Gastrocnemius medialis (tissue), 4 donors: ENCODE measurements around the gene FAM131B. TPM values are rescaled to one million over a fixed set of nuclear protein-coding genes. Genes with fewer than 3 reads are reported as not detected.

ENCODE experiments used
- ATAC-seq, 2 donors: fragments of 150-250 bp; one replicate each; pipeline ENCODE4 v1.9.1; 2016
- DNase-seq, 2 donors: peaks; one replicate each; pipeline ENCODE4 v3.0.0-alpha.2; 2019
- H3K27ac ChIP-seq, 4 donors: fragments of 200-600 bp; sonication (generic); 1 replicate in 1 of 4; 2 replicates in 3 of 4; pipeline ENCODE4 v1.5.1; 2016 to 2018; ENCODE audit warnings: mild to moderate bottlenecking in 2 of 4, moderate library complexity in 1 of 4
- H3K27me3 ChIP-seq, 3 donors: fragments of 200-600 bp; sonication (generic) in 2 of 3; 1 replicate in 1 of 3; 2 replicates in 2 of 3; pipeline versions ENCODE4 v1.5.1 to v1.6.0; 2016 to 2019; ENCODE audit warnings: mild to moderate bottlenecking in 1 of 3, moderate library complexity in 1 of 3
- H3K36me3 ChIP-seq, 2 donors: fragments of 200-600 bp; sonication (generic) in 1 of 2; one replicate each; pipeline ENCODE4 v1.5.1; 2017 to 2018
- H3K4me1 ChIP-seq, 2 donors: fragments of 200-600 bp; sonication (generic) in 1 of 2; one replicate each; pipeline ENCODE4 v1.5.1; 2016 to 2017; ENCODE audit warnings: mild to moderate bottlenecking in 2 of 2
- H3K4me3 ChIP-seq, 4 donors: fragments of 200-600 bp; sonication (generic) in 3 of 4; 1 replicate in 1 of 4; 2 replicates in 3 of 4; pipeline ENCODE4 v1.5.1; 2016 to 2019; ENCODE audit warnings: mild to moderate bottlenecking in 2 of 4
- H3K9me3 ChIP-seq, 3 donors: fragments of 200-600 bp; sonication (generic) in 2 of 3; 1 replicate in 1 of 3; 2 replicates in 2 of 3; pipeline ENCODE4 v1.5.1; 2016 to 2019
- POLR2A ChIP-seq, 2 donors: fragments of 450-650 bp; IDR thresholded peaks; one replicate each; pipeline ENCODE4 v1.6.1; 2017; ENCODE audit warnings: antibody characterized with exemption in 2 of 2, mild to moderate bottlenecking in 2 of 2, moderate library complexity in 2 of 2
- in situ Hi-C, 4 donors: fragments of 200-750 bp; cut with MboI; loops; one replicate each; pipeline versions ENCODE4 v1.15.0 to v1.8.0; 2017; ENCODE audit warnings: low sequenced_read_pairs in 4 of 4
- intact Hi-C: fragments of 100-400 bp; cut with DNase I; formaldehyde crosslinking; loops from one replicate; pipeline ENCODE4 v1.15.1; 2023; ENCODE audit warnings: low total_unique reads
- total RNA-seq, 4 donors: library from RNA; depleted of rRNA; stranded (reverse); fragments of >200 nt; gene quantifications; one replicate each; pipeline versions ENCODE4 v1.1.0 to v1.2.3, GENCODE V29; 2016
- TF ChIP-seq, protein P1 (sequence below), 5 experiments: fragments of 450-650 bp in 3 of 5; fragments of 200-600 bp in 2 of 5; sonication (generic) in 2 of 5; IDR thresholded peaks in 4 of 5; conservative IDR thresholded peaks in 1 of 5; 1 replicate in 4 of 5; 2 replicates in 1 of 5; pipeline ENCODE4 v1.5.1; 2016 to 2019; ENCODE audit warnings: antibody characterized with exemption in 5 of 5, mild to moderate bottlenecking in 3 of 5, moderate library complexity in 3 of 5

FAM131B gene
- total RNA-seq, 4 donors from 2014 or later, result 0.33 to 1.2 (median 0.38) TPM; not detected in 1

DNA sequence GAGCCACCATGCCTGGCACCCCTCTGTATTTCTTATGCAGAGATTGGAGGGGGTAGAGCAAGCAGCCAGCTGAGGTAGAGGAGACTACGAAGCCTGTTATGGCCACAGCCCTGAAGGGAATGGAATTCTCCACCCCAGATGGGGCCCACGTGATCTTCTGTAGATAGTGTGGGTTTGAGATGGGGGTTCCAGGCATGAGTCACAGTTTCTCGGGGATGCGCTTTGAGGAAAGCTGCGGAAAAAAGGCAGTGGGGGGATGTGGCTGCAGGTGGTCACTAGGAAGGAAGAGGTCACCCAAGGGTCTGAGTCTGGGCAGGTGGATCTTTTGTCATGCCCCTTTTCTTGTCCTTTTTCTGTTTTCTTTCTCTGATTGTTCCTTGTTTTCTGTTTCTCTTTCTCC lies 11.5 kb downstream of the FAM131B start:
- ATAC-seq (no peak), DNase-seq (no peak)
- intact Hi-C loops, result no loop called here
- Histone ChIP-seq H3K36me3 (peaks cover 0 to 5% of the 10 kb centered on the region in 2 donors), H3K27me3 (no peaks in the 10 kb centered on the region), H3K27ac (no peak overlapping the region), H3K9me3 (no peaks in the 10 kb centered on the region), H3K4me3 (no peak overlapping the region), H3K4me1 (no peaks in the 10 kb centered on the region)
- TF ChIP-seq POLR2A (IDR thresholded peaks at IDR 0.05), result no peak
- TF ChIP-seq, protein P1, sequence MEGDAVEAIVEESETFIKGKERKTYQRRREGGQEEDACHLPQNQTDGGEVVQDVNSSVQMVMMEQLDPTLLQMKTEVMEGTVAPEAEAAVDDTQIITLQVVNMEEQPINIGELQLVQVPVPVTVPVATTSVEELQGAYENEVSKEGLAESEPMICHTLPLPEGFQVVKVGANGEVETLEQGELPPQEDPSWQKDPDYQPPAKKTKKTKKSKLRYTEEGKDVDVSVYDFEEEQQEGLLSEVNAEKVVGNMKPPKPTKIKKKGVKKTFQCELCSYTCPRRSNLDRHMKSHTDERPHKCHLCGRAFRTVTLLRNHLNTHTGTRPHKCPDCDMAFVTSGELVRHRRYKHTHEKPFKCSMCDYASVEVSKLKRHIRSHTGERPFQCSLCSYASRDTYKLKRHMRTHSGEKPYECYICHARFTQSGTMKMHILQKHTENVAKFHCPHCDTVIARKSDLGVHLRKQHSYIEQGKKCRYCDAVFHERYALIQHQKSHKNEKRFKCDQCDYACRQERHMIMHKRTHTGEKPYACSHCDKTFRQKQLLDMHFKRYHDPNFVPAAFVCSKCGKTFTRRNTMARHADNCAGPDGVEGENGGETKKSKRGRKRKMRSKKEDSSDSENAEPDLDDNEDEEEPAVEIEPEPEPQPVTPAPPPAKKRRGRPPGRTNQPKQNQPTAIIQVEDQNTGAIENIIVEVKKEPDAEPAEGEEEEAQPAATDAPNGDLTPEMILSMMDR (IDR thresholded peaks at IDR 0.05 in 4 of 5, conservative IDR thresholded peaks at IDR 0.05 in 1 of 5), result no peak
- in situ Hi-C loops, result no loop called here

DNA sequence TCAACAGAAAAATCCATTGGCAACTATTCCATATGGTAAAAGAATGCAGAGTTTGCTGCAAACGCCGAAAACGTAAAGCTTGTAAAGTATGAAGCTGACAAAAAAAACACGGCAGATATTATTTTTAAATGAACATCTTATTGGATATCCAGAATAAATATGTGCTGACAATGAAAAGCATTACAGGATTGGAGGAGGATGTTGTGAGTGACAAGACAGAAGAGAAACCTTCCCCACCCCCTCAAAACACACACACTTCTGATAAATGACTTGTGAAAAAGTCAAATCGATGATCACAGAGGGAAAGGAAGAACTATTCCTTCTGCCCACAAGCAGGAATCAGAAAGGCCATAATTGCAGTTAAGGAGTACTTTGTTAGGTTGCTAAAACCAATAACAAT lies 14.6 kb downstream of the FAM131B start:
- peaks cover 0 to 7% of the 10 kb centered on the region in 2 donors for H3K36me3 ChIP-seq
- in situ Hi-C loops, result no loop called here
- no peaks in the 10 kb centered on the region for H3K4me1 ChIP-seq
- no peak for TF ChIP-seq POLR2A (IDR thresholded peaks at IDR 0.05)
- TF ChIP-seq, protein P1 (IDR thresholded peaks at IDR 0.05 in 4 of 5, conservative IDR thresholded peaks at IDR 0.05 in 1 of 5), result no peak
- no peak overlapping the region for H3K27ac ChIP-seq
- H3K4me3 ChIP-seq, result no peak overlapping the region
- ATAC-seq, result no peak
- H3K9me3 ChIP-seq, result no peaks in the 10 kb centered on the region
- no peaks in the 10 kb centered on the region for H3K27me3 ChIP-seq
- intact Hi-C loops, result no loop called here
- no peak for DNase-seq

DNA sequence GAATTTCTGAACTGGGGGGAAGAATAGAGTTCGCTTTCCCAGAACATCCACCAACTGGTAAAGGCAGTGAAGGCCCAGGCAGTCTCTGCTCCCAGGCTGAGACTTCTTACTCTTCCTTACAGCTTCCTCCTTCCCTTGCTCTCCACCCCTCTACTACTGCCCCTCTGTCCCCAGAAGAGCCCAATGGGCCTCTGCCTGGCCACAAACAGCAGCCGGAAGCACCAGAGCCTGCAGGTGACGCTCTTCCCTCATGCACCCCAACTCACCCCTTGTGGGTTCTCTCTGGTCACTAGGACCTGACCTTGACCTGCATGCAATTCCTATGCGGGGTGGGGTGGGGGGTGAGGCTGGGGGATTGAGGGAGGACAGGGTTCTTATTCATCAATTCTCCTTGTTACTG lies 16.5 kb downstream of the FAM131B start:
- no peak overlapping the region for H3K4me3 ChIP-seq
- no peaks in the 10 kb centered on the region for H3K27me3 ChIP-seq
- intact Hi-C loops, result no loop called here
- H3K4me1 ChIP-seq, result no peaks in the 10 kb centered on the region
- no peak overlapping the region for H3K27ac ChIP-seq
- TF ChIP-seq POLR2A (IDR thresholded peaks at IDR 0.05), result no peak
- TF ChIP-seq, protein P1 (IDR thresholded peaks at IDR 0.05 in 4 of 5, conservative IDR thresholded peaks at IDR 0.05 in 1 of 5), result no peak
- in situ Hi-C loops, result no loop called here
- no peaks in the 10 kb centered on the region for H3K9me3 ChIP-seq
- no peak for ATAC-seq
- no peak for DNase-seq
- peaks cover 0 to 16% of the 10 kb centered on the region in 2 donors for H3K36me3 ChIP-seq

DNA sequence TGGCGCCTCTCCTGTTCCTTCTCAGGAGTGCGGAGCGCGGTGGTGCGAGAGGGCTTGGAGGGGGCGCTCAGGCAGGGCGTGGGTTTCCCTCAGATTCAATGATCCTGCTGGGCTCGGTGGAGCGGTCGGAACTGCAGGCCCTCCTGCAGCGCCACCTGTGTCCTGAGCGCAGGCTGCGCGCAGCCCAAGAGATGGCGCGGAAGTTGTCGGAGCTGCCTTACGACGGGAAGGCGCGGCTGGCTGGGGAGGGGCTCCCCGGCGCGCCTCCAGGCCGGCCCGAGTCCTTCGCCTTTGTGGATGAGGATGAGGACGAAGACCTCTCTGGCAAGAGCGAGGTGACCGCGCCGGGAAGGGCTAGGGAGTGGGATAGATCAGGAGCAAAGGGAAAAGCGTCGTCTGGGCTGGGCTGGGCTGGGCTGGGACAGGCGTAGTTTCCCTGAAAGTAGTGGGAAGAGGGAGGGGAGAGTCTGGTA lies 17.0 kb downstream of the FAM131B start:
- Histone ChIP-seq H3K9me3 (no peaks in the 10 kb centered on the region), H3K36me3 (peaks cover 0 to 16% of the 10 kb centered on the region in 2 donors), H3K4me3 (no peak overlapping the region), H3K4me1 (no peaks in the 10 kb centered on the region), H3K27me3 (no peaks in the 10 kb centered on the region), H3K27ac (no peak overlapping the region)
- intact Hi-C loops (no loop called here), in situ Hi-C loops (no loop called here)
- ATAC-seq (no peak), DNase-seq (no peak)
- TF ChIP-seq POLR2A (IDR thresholded peaks at IDR 0.05), result no peak
- TF ChIP-seq, protein P1 (IDR thresholded peaks at IDR 0.05 in 4 of 5, conservative IDR thresholded peaks at IDR 0.05 in 1 of 5), result peak in 2 of 5 experiments; percentile 35 to 38

DNA sequence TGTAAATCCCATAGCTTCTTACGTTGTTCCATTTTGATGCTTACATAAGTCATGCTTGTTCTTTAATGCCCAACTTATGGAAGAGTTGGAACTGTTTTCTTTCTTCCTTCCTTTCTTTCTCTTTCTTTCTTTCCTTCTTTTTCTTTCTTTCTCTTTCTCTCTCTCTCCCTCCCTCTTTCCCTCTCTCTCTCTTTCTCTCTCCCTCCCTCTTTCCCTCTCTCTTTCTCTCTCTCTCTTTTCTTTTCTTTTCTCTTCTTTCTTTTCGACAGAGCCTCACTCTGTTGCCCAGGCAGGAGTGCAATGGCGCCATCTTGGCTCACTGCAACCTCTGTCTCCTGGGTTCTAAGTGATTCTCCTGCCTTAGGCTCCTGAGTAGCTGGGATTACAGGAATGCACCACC lies 18.9 kb downstream of the FAM131B start:
- Histone ChIP-seq H3K4me3 (no peak overlapping the region), H3K9me3 (no peaks in the 10 kb centered on the region), H3K27me3 (no peaks in the 10 kb centered on the region), H3K36me3 (peaks cover 0 to 24% of the 10 kb centered on the region in 2 donors), H3K27ac (no peak overlapping the region), H3K4me1 (no peaks in the 10 kb centered on the region)
- intact Hi-C loops, result no loop called here
- no peak for ATAC-seq
- in situ Hi-C loops, result no loop called here
- TF ChIP-seq POLR2A (IDR thresholded peaks at IDR 0.05), result no peak
- TF ChIP-seq, protein P1 (IDR thresholded peaks at IDR 0.05 in 4 of 5, conservative IDR thresholded peaks at IDR 0.05 in 1 of 5), result no peak
- DNase-seq, result no peak
